ENCODE results near the gene FGGY.

DNA sequence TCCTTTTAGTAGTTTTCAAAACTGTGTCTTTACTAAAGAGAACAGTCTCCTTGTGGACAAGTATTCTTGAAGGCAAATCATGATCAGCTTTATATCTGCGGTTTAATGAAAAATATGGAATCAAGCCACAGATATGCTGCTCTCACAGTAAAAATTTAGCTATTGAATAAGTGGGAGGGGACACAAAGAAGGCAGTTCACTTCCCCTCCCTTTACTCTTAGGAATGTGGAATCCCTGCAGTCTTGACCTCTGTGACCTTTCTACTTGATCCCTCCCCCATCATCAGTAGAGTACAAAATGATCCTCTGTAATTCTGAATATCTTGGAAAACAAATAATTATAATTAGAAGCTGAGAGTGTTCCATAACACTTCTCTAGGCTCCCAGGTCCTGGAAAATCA lies 381.1 kb downstream of the FGGY start:
- TF ChIP-seq, protein P1, sequence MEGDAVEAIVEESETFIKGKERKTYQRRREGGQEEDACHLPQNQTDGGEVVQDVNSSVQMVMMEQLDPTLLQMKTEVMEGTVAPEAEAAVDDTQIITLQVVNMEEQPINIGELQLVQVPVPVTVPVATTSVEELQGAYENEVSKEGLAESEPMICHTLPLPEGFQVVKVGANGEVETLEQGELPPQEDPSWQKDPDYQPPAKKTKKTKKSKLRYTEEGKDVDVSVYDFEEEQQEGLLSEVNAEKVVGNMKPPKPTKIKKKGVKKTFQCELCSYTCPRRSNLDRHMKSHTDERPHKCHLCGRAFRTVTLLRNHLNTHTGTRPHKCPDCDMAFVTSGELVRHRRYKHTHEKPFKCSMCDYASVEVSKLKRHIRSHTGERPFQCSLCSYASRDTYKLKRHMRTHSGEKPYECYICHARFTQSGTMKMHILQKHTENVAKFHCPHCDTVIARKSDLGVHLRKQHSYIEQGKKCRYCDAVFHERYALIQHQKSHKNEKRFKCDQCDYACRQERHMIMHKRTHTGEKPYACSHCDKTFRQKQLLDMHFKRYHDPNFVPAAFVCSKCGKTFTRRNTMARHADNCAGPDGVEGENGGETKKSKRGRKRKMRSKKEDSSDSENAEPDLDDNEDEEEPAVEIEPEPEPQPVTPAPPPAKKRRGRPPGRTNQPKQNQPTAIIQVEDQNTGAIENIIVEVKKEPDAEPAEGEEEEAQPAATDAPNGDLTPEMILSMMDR (tag by site-specific recombination; IDR thresholded peaks at IDR 0.05): no peak
- TF ChIP-seq ZNF624 (tag by site-specific recombination; IDR thresholded peaks at IDR 0.05): no peak
- no peak for TF ChIP-seq ZNF48 (tag by site-specific recombination; IDR thresholded peaks at IDR 0.05)
- TF ChIP-seq, protein P2, sequence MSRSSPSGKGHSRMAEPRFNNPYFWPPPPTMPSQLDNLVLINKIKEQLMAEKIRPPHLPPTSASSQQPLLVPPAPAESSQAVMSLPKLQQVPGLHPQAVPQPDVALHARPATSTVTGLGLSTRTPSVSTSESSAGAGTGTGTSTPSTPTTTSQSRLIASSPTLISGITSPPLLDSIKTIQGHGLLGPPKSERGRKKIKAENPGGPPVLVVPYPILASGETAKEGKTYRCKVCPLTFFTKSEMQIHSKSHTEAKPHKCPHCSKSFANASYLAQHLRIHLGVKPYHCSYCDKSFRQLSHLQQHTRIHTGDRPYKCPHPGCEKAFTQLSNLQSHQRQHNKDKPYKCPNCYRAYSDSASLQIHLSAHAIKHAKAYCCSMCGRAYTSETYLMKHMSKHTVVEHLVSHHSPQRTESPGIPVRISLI (tag by site-specific recombination; IDR thresholded peaks at IDR 0.05): no peak

Measured in HEK293 (cell line).